Tibial nerve (tissue), 3 donors: ENCODE results near the gene AHRR.

Experiments
- EP300 ChIP-seq, 2 donors: sonication (generic); formaldehyde crosslinking; IDR thresholded peaks; one replicate each; pipeline ENCODE4 v1.6.1; 2017; ENCODE audit warnings: antibody characterized with exemption in 2 of 2, mild to moderate bottlenecking in 1 of 2
- POLR2A ChIP-seq, 2 donors: fragments of 450-650 bp; IDR thresholded peaks; one replicate each; pipeline ENCODE4 v1.6.1; 2017; ENCODE audit warnings: antibody characterized with exemption in 2 of 2, mild to moderate bottlenecking in 2 of 2, moderate library complexity in 2 of 2

DNA sequence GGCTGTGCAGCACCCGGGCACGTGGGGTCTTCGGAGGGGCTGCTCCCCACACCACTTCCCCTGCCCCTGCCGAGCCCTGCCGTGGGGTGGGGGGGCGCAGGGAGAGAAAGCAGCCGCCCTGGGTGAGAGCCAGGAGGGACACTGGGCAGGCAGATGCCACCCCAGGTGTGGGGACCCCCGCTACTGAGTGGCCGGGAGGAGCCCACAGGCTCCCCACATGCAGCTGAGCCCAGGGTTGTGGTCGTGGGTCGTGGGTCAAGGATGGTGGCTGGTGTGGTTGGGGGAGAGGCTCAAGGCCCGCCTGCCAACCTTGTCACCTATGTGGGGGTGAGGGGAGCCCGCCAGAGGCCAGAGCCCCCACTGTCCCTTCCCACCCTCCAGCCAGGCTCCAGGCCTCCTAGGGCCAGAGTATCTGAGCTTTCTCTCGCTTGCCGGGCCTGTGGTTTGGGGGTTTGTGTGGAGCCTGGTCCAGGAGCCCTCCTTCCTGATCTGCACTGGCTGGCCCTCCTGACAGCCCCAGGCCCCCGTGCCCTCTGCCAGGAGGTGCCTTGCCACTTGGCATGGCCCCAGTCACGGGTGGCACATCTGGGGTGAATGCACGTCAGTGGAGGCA, 157.0 kb downstream of the AHRR start:
- TF ChIP-seq POLR2A (IDR thresholded peaks at IDR 0.05) (no peak), EP300 (IDR thresholded peaks at IDR 0.05) (no peak)
